Measurements from ENCODE around the gene PRKCA. TPM values are rescaled to one million over a fixed set of nuclear protein-coding genes. Genes with fewer than 3 reads are reported as not detected.

Gene PRKCA
- total and polyA plus RNA-seq, 2 donors (not counting 3 experiments of a cell fraction or from before 2014, with no cell fraction given) = 7.5 to 34.2 TPM

GRCh38 chr17:66523378-66524200 is 221.2 kb downstream of the PRKCA start:
- no peak overlapping the region for H3K27ac ChIP-seq (ENCODE audit: insufficient read depth, low read depth, low read length)
- no peak overlapping the region for H3K9ac ChIP-seq (replicated peaks; ENCODE audit: extremely low read depth, insufficient read depth, low read length)
- FAIRE-seq = no peak
- H3K27me3 ChIP-seq (ENCODE audit: control insufficient read depth in 2 of 2, insufficient read depth in 2 of 2, low read length in 2 of 2) = no peaks in the 10 kb centered on the region
- POLR2A ChIA-PET = no interaction called here
- dilution Hi-C loops (cut with MboI; ENCODE audit: extremely low pct_ligation_motif_present, low sequenced_read_pairs) (no loop called here), intact Hi-C loops (cut with micrococcal nuclease) (no loop called here)
- no peaks in the 10 kb centered on the region for H3K9me3 ChIP-seq (replicated peaks; ENCODE audit: control insufficient read depth, insufficient read depth, low read length)
- H4K20me1 ChIP-seq (replicated peaks; ENCODE audit: control insufficient read depth, extremely low read depth, insufficient read depth, low read length) = no peaks in the 10 kb centered on the region
- no peaks in the 10 kb centered on the region for H3K4me1 ChIP-seq (ENCODE audit: control insufficient read depth, extremely low read depth, insufficient read depth, low read length)
- DNase-seq (ENCODE audit: low read depth, low spot score) = no peak
- TF ChIP-seq MYC (IDR thresholded peaks at IDR 0.05; ENCODE audit: low read depth, low read length) (no peak), JUN (IDR thresholded peaks at IDR 0.05; ENCODE audit: borderline replicate concordance, insufficient read depth, insufficient read length, low read depth) (no peak), FOS (IDR thresholded peaks at IDR 0.05; ENCODE audit: borderline replicate concordance, insufficient read depth, low read length) (no peak), POLR2A (IDR thresholded peaks at IDR 0.05; ENCODE audit: low read depth, low read length) (no peak), POLR2AphosphoS5 (IDR thresholded peaks at IDR 0.05; ENCODE audit: insufficient read depth, low read depth, low read length) (no peak), CTCF (IDR thresholded peaks at IDR 0.05; ENCODE audit: extremely low read depth in 1 of 2, insufficient read depth in 1 of 2, low read depth in 1 of 2, low read length in 2 of 2) (no peak), MAX (IDR thresholded peaks at IDR 0.05; ENCODE audit: insufficient read depth, insufficient read length) (no peak), EZH2 (IDR thresholded peaks at IDR 0.05; ENCODE audit: borderline replicate concordance, low read depth, low read length, severe bottlenecking) (no peak), GATA2 (IDR thresholded peaks at IDR 0.05; ENCODE audit: insufficient read depth, insufficient read length, low read depth, low read length) (no peak)
- no peaks in the 10 kb centered on the region for H3K36me3 ChIP-seq (ENCODE audit: control insufficient read depth in 2 of 2, extremely low read depth in 1 of 2, insufficient read depth in 2 of 2, low read length in 2 of 2)
- no TSS peak for BruUV-seq (replicated peaks)
- no peak overlapping the region for H3K4me2 ChIP-seq (ENCODE audit: insufficient read depth, low read length)
- CTCF ChIA-PET = no interaction called here
- no peak overlapping the region for H3K4me3 ChIP-seq (replicated peaks in 1 of 3; ENCODE audit: insufficient read depth in 1 of 3, low read depth in 1 of 3, low read length in 3 of 3)
- no peak overlapping the region for H2AFZ ChIP-seq (ENCODE audit: low read depth, low read length)
- no peaks in the 10 kb centered on the region for H3K9me1 ChIP-seq (replicated peaks; ENCODE audit: control insufficient read depth, extremely low read depth, insufficient read depth, low read length)
- H3K79me2 ChIP-seq (ENCODE audit: control insufficient read depth, insufficient read depth, low read length) = peaks cover 4% of the 10 kb centered on the region

Measured in endothelial cell of umbilical vein (primary cell).